HepG2 (cell line): ENCODE results near the gene MCF2L. TPM values are rescaled to one million over a fixed set of nuclear protein-coding genes. Genes with fewer than 3 reads are reported as not detected.
A peak's percentile ranks its signal among the peaks of the same experiment; 100 is the strongest.

ENCODE experiments used
- ATF2 ChIP-seq: sonication (generic); formaldehyde crosslinking; IDR thresholded peaks from 2 replicates; pipeline ENCODE4 v1.4.0; 2020; ENCODE audit warnings: missing genetic modification reagents
- DRAP1 ChIP-seq: IDR thresholded peaks from 2 replicates; pipeline ENCODE4 v1.6.1; 2016; ENCODE audit warnings: missing genetic modification reagents, missing compliant biosample characterization
- FOXO1 ChIP-seq: sonication (generic); formaldehyde crosslinking; IDR thresholded peaks from 2 replicates; pipeline ENCODE4 v1.4.0; 2020; ENCODE audit warnings: missing genetic modification reagents
- HNRNPL ChIP-seq: fragments of 200-400 bp; formaldehyde crosslinking; IDR thresholded peaks from 2 replicates; pipeline ENCODE4 v1.6.1; 2017; ENCODE audit warnings: mild to moderate bottlenecking, low read depth, low read length
- JDP2 ChIP-seq: sonication (generic); formaldehyde crosslinking; IDR thresholded peaks from 2 replicates; pipeline ENCODE4 v1.8.1; 2022; ENCODE audit warnings: missing genetic modification reagents, borderline replicate concordance
- MED1 ChIP-seq: sonication (generic); formaldehyde crosslinking; IDR thresholded peaks from 2 replicates; pipeline ENCODE4 v1.4.0; 2020; ENCODE audit warnings: missing genetic modification reagents
- NKX3-1 ChIP-seq: sonication (generic); formaldehyde crosslinking; IDR thresholded peaks from 2 replicates; pipeline ENCODE4 v1.5.0; 2020; ENCODE audit warnings: missing genetic modification reagents
- SKI ChIP-seq: fragments of 450-650 bp; IDR thresholded peaks from one replicate; pipeline ENCODE4 v1.6.1; 2018; ENCODE audit warnings: mild to moderate bottlenecking; ENCODE audit not compliant: partially characterized antibody
- ZC3H13 ChIP-seq: sonication (generic); formaldehyde crosslinking; IDR thresholded peaks from 2 replicates; pipeline ENCODE4 v1.8.1; 2023; ENCODE audit warnings: mild to moderate bottlenecking, missing genetic modification reagents, moderate library complexity
- ZNF329 ChIP-seq: sonication (generic); formaldehyde crosslinking; IDR thresholded peaks from 2 replicates; pipeline ENCODE4 v1.9.0; 2021; ENCODE audit warnings: low read depth, mild to moderate bottlenecking, missing genetic modification reagents
- ZNF557 ChIP-seq: sonication (generic); formaldehyde crosslinking; IDR thresholded peaks from 2 replicates; pipeline ENCODE4 v1.4.0; 2020; ENCODE audit warnings: missing genetic modification reagents
- ZNF687 ChIP-seq: sonication (generic); formaldehyde crosslinking; IDR thresholded peaks from 2 replicates; pipeline ENCODE4 v1.5.1; 2020; ENCODE audit warnings: mild to moderate bottlenecking, missing genetic modification reagents, moderate library complexity
- ZNF773 ChIP-seq: sonication (generic); formaldehyde crosslinking; IDR thresholded peaks from 2 replicates; pipeline ENCODE4 v1.4.0; 2020; ENCODE audit warnings: missing genetic modification reagents, borderline replicate concordance
- ZNF775 ChIP-seq: sonication (generic); formaldehyde crosslinking; IDR thresholded peaks from 2 replicates; pipeline ENCODE4 v1.4.0; 2020; ENCODE audit warnings: missing genetic modification reagents, mild to moderate bottlenecking, moderate library complexity, borderline replicate concordance
- ZNF781 ChIP-seq: sonication (generic); formaldehyde crosslinking; IDR thresholded peaks from 2 replicates; pipeline ENCODE4 v1.5.1; 2020; ENCODE audit warnings: borderline replicate concordance, mild to moderate bottlenecking, missing genetic modification reagents; ENCODE audit errors: not compliant biosample characterization
- polyA plus RNA-seq, 8 experiments: library from polyadenylated mRNA; depleted of rRNA in 3 of 8; stranded (reverse) in 7 of 8; unstranded in 1 of 8; fragments of >200 nt; fragmentation: Illumina TruSeq in 4 of 8; extraction: Trizol in 4 of 8; gene quantifications; 2 replicates each; pipeline versions ENCODE4 v1.2.1 to v1.2.3, GENCODE V29; 2011 to 2016; ENCODE audit warnings: low read depth in 4 of 8, missing spikeins in 1 of 8, mixed read lengths in 1 of 8; ENCODE audit not compliant: insufficient read depth in 1 of 8
- total RNA-seq, 5 experiments: library from RNA; depleted of rRNA; stranded (reverse); fragments of >200 nt; fragmentation: Illumina TruSeq; extraction: Trizol; gene quantifications; 2 replicates each; pipeline ENCODE4 v1.2.3, GENCODE V29; 2016; ENCODE audit warnings: low read depth in 1 of 5
- TF ChIP-seq, protein P1 (sequence below): IDR thresholded peaks from 2 replicates; pipeline ENCODE4 v1.4.0; 2020; ENCODE audit warnings: mild to moderate bottlenecking, missing genetic modification reagents
- TF ChIP-seq, protein P2 (sequence below): sonication (generic); formaldehyde crosslinking; IDR thresholded peaks from 2 replicates; pipeline ENCODE4 v1.5.0; 2020; ENCODE audit warnings: mild to moderate bottlenecking, missing genetic modification reagents

Gene MCF2L
- total and polyA plus RNA-seq, 2 of the 13 experiments (the other 11 are each of a cell fraction or from before 2014, with no cell fraction given): 19.4 to 28.4 TPM

GRCh38 chr13:113002206-113002912, 33.3 kb downstream of the MCF2L start (continued):
- TF ChIP-seq JDP2 (CRISPR knock-in tag) (no peak), ZNF557 (no peak), ZNF775 (no peak), ATF2 (CRISPR knock-in tag) (peak; percentile 12; the same call in 1 of the 2 replicates), ZNF329 (CRISPR knock-in tag) (no peak), ZNF687 (peak; percentile 33), NKX3-1 (CRISPR knock-in tag) (no peak), ZNF773 (CRISPR knock-in tag) (no peak), SKI (peak; percentile 61), MED1 (CRISPR knock-in tag) (0 out of 2 replicates have a peak, but pooled peaks have one; percentile 14), FOXO1 (CRISPR knock-in tag) (0 out of 2 replicates have a peak, but pooled peaks have one; percentile 7), DRAP1 (CRISPR knock-in tag) (peak; percentile 29; the same call in 1 of the 2 replicates), ZNF781 (CRISPR knock-in tag) (no peak), ZC3H13 (no peak), HNRNPL (no peak)
- TF ChIP-seq, protein P1, sequence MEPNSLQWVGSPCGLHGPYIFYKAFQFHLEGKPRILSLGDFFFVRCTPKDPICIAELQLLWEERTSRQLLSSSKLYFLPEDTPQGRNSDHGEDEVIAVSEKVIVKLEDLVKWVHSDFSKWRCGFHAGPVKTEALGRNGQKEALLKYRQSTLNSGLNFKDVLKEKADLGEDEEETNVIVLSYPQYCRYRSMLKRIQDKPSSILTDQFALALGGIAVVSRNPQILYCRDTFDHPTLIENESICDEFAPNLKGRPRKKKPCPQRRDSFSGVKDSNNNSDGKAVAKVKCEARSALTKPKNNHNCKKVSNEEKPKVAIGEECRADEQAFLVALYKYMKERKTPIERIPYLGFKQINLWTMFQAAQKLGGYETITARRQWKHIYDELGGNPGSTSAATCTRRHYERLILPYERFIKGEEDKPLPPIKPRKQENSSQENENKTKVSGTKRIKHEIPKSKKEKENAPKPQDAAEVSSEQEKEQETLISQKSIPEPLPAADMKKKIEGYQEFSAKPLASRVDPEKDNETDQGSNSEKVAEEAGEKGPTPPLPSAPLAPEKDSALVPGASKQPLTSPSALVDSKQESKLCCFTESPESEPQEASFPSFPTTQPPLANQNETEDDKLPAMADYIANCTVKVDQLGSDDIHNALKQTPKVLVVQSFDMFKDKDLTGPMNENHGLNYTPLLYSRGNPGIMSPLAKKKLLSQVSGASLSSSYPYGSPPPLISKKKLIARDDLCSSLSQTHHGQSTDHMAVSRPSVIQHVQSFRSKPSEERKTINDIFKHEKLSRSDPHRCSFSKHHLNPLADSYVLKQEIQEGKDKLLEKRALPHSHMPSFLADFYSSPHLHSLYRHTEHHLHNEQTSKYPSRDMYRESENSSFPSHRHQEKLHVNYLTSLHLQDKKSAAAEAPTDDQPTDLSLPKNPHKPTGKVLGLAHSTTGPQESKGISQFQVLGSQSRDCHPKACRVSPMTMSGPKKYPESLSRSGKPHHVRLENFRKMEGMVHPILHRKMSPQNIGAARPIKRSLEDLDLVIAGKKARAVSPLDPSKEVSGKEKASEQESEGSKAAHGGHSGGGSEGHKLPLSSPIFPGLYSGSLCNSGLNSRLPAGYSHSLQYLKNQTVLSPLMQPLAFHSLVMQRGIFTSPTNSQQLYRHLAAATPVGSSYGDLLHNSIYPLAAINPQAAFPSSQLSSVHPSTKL (CRISPR knock-in tag): 0 out of 2 replicates have a peak, but pooled peaks have one; percentile 23
- TF ChIP-seq, protein P2, sequence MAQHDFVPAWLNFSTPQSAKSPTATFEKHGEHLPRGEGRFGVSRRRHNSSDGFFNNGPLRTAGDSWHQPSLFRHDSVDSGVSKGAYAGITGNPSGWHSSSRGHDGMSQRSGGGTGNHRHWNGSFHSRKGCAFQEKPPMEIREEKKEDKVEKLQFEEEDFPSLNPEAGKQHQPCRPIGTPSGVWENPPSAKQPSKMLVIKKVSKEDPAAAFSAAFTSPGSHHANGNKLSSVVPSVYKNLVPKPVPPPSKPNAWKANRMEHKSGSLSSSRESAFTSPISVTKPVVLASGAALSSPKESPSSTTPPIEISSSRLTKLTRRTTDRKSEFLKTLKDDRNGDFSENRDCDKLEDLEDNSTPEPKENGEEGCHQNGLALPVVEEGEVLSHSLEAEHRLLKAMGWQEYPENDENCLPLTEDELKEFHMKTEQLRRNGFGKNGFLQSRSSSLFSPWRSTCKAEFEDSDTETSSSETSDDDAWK (CRISPR knock-in tag): no peak
